Spleen (tissue), 11 donors: ENCODE data around the gene TSPAN3. TPM values are rescaled to one million over a fixed set of nuclear protein-coding genes. Genes with fewer than 3 reads are reported as not detected.

Experiments
- DNase-seq: peaks from one replicate; pipeline ENCODE4 v3.0.0-alpha.2; 2020
- H3K27ac ChIP-seq, 8 donors: fragments of 200-600 bp; sonication (generic) in 7 of 8; 1 replicate in 4 of 8; 2 replicates in 4 of 8; pipeline versions ENCODE4 v1.5.0 to v1.8.0; 2016 to 2021; ENCODE audit warnings: inconsistent platforms in 4 of 8, mild to moderate bottlenecking in 4 of 8, moderate library complexity in 1 of 8
- H3K27me3 ChIP-seq, 7 donors: fragments of 200-600 bp; sonication (generic) in 6 of 7; replicated peaks in 1 of 7; 1 replicate in 4 of 7; 2 replicates in 3 of 7; pipeline versions ENCODE4 v1.5.0 to v1.8.0; 2016 to 2021; ENCODE audit warnings: inconsistent platforms in 3 of 7, mild to moderate bottlenecking in 1 of 7
- H3K36me3 ChIP-seq, 6 donors: fragments of 200-600 bp; sonication (generic) in 5 of 6; 1 replicate in 4 of 6; 2 replicates in 2 of 6; pipeline versions ENCODE4 v1.5.0 to v1.8.0; 2016 to 2021; ENCODE audit warnings: inconsistent platforms in 2 of 6
- H3K4me1 ChIP-seq, 6 donors: fragments of 200-600 bp; sonication (generic) in 5 of 6; 1 replicate in 3 of 6; 2 replicates in 3 of 6; pipeline versions ENCODE4 v1.5.0 to v1.8.0; 2016 to 2021; ENCODE audit warnings: inconsistent platforms in 3 of 6
- H3K4me3 ChIP-seq, 8 donors: fragments of 200-600 bp; sonication (generic) in 7 of 8; 1 replicate in 4 of 8; 2 replicates in 4 of 8; pipeline versions ENCODE4 v1.5.0 to v1.8.0; 2016 to 2021; ENCODE audit warnings: inconsistent platforms in 4 of 8, mild to moderate bottlenecking in 4 of 8, moderate library complexity in 2 of 8
- H3K9me3 ChIP-seq, 8 donors: fragments of 200-600 bp; sonication (generic) in 7 of 8; 1 replicate in 4 of 8; 2 replicates in 4 of 8; pipeline versions ENCODE4 v1.5.0 to v1.8.0; 2016 to 2021; ENCODE audit warnings: inconsistent platforms in 4 of 8
- POLR2A ChIP-seq, 3 donors: fragments of 450-650 bp; IDR thresholded peaks; one replicate each; pipeline ENCODE4 v1.5.1; 2017; ENCODE audit warnings: antibody characterized with exemption in 3 of 3, mild to moderate bottlenecking in 1 of 3
- POLR2AphosphoS5 ChIP-seq, 3 donors: sonication (generic); formaldehyde crosslinking; IDR thresholded peaks; one replicate each; pipeline ENCODE4 v1.5.1; 2017; ENCODE audit warnings: antibody characterized with exemption in 3 of 3
- WGBS, 5 donors: extraction: QIAGEN DNeasy Blood & Tissue Kit in 3 of 5; methylation state at CpG; one replicate each; pipeline versions ENCODE4 v1.1.5 to v1.1.7; 2013 to 2018; 5-methylcytosine and 5-hydroxymethylcytosine counted together
- intact Hi-C: fragments of 100-400 bp; cut with DNase I; formaldehyde crosslinking; loops from one replicate; pipeline ENCODE4 v1.15.0; 2023; ENCODE audit warnings: low total_unique reads
- polyA plus RNA-seq, 3 donors: library from polyadenylated mRNA; stranded (reverse); fragments of 200-250 nt; gene quantifications; one replicate each; pipeline ENCODE4 v1.2.1, GENCODE V29; 2013
- total RNA-seq, 7 donors: library from RNA; depleted of rRNA in 3 of 7; stranded (reverse); fragments of >200 nt in 3 of 7; fragmentation: NEBNext Ultra II Directional in 4 of 7; extraction: Animal tissue kit (Norgen Biotek cat#: 25700) in 4 of 7; gene quantifications; one replicate each; pipeline versions ENCODE4 v1.1.0 to v1.2.1, GENCODE V29; 2016 to 2021
- TF ChIP-seq, protein P1 (sequence below), 11 experiments: fragments of 200-600 bp in 7 of 11; fragments of 450-650 bp in 4 of 11; sonication (generic) in 4 of 11; IDR thresholded peaks in 8 of 11; conservative IDR thresholded peaks in 3 of 11; 1 replicate in 7 of 11; 2 replicates in 4 of 11; pipeline versions ENCODE4 v1.4.0 to v1.8.0; 2016 to 2021; ENCODE audit warnings: antibody characterized with exemption in 11 of 11, inconsistent platforms in 4 of 11, mild to moderate bottlenecking in 1 of 11
- donor health status: healthy with polysubstance abuse.
- donor health status: DM: no; HTN: no; CAD: no; lungs with moderate emphysema.
- donor health status: DM: no; HTN: no; CAD: no.
- donor health status: Bipolar disorder and iron deficiency.
- donor health status: healthy.
- donor health status: DM: no; HTN: no; CAD: no.
- donor health status: DM: yes; HTN: yes; CAD: no.

TSPAN3 gene
- total and polyA plus RNA-seq, 10 donors, result 98.5 to 276 (median 141) TPM

DNA sequence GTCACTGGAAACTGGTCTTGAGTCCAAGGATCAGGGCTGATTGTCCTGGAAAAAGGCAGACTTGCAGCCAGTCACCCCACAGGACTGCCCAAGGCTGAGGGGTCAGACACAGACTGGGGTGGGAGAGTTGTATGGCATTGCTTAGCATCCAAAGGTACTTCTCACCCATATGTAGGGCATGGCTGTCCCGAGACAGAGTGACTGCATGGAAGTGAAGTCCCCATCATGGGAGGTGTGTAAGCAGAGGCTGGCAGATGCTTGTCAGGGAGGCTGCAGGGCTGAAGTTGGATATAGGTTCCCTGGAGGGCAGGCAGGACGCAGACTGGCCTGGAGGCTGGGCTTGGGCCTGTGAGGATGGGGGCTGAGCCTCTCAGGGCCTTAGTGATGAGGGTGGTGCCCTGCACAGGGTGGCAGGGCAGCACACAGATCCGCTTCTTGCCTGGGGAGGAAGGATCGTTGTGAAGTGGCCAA, 44.9 kb downstream of the TSPAN3 start:
- Histone ChIP-seq H3K27ac (peak overlapping the region in 3 of 8 donors; percentile 10 to 66 (median 31)), H3K4me3 (no peak overlapping the region), H3K27me3 (no peaks in the 10 kb centered on the region), H3K4me1 (peaks cover 16 to 82% (median 52%) of the 10 kb centered on the region in 6 donors), H3K36me3 (peaks cover 0 to 94% (median 31%) of the 10 kb centered on the region in 6 donors), H3K9me3 (no peaks in the 10 kb centered on the region)
- 86 to 96% (median 90%) methylated on average over 4 of the region's 4 CpGs for WGBS, 5 donors
- TF ChIP-seq POLR2AphosphoS5 (IDR thresholded peaks at IDR 0.05) (no peak), POLR2A (IDR thresholded peaks at IDR 0.05) (no peak)
- TF ChIP-seq, protein P1, sequence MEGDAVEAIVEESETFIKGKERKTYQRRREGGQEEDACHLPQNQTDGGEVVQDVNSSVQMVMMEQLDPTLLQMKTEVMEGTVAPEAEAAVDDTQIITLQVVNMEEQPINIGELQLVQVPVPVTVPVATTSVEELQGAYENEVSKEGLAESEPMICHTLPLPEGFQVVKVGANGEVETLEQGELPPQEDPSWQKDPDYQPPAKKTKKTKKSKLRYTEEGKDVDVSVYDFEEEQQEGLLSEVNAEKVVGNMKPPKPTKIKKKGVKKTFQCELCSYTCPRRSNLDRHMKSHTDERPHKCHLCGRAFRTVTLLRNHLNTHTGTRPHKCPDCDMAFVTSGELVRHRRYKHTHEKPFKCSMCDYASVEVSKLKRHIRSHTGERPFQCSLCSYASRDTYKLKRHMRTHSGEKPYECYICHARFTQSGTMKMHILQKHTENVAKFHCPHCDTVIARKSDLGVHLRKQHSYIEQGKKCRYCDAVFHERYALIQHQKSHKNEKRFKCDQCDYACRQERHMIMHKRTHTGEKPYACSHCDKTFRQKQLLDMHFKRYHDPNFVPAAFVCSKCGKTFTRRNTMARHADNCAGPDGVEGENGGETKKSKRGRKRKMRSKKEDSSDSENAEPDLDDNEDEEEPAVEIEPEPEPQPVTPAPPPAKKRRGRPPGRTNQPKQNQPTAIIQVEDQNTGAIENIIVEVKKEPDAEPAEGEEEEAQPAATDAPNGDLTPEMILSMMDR (IDR thresholded peaks at IDR 0.05 in 8 of 11, conservative IDR thresholded peaks at IDR 0.05 in 3 of 11), result no peak
- intact Hi-C loops, result loop anchor here (10.0 kb wide), 3 partner anchors 51 to 519 kb away; no protein-coding TSS in a partner anchor
- peak; percentile 41 for DNase-seq

DNA sequence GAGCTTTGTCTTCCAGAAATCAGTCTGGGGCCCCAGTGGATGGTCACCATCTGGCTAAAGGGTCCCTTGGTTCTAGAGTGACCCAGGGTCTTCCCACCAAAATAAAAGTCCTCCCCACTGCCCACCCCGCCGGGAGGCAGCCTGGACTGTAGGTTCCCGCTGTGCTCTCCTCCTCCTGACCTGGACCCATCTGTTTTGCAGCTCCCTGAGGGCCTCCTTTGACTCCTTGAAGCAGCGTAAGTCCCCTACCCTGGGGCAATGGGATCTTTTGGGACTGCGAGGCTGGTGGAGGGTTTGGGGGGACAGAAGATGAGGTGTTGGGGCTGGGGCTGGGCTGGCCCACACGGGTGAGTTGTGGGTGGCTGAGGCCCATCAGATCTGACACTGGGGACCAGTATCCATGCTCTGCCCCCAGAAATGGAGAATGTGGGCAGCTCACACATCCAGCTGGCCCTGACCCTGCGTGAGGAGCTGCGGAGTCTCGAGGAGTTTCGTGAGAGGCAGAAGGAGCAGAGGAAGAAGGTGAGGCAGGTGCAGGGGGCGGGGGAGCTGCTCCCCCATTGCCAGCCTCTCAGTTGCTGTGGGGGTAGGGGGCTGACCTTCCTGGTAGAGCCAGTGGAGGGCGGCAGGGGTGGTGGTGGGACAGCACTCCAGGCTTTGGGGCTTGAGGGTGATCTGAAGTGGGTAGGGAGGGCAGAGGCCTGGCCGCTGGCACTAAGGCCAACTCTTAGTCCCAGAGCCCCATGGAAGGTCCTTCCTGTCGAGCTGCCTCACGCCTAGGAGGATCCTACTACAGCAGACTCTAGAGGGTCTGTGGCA, 45.6 kb downstream of the TSPAN3 start:
- intact Hi-C loops, result loop anchor here (10.0 kb wide), 3 partner anchors 50 to 520 kb away; no protein-coding TSS in a partner anchor
- Histone ChIP-seq H3K36me3 (peaks cover 0 to 94% (median 24%) of the 10 kb centered on the region in 6 donors), H3K4me3 (no peak overlapping the region), H3K4me1 (peaks cover 13 to 82% (median 53%) of the 10 kb centered on the region in 6 donors), H3K27me3 (no peaks in the 10 kb centered on the region), H3K9me3 (no peaks in the 10 kb centered on the region), H3K27ac (peak overlapping the region in 2 of 8 donors; percentile 31 to 66)
- 91 to 96% (median 93%) methylated on average over 13 to 15 of the region's 15 CpGs for WGBS, 5 donors
- peak; percentile 67 for DNase-seq
- TF ChIP-seq POLR2A (IDR thresholded peaks at IDR 0.05), result no peak
- TF ChIP-seq POLR2AphosphoS5 (IDR thresholded peaks at IDR 0.05), result no peak
- TF ChIP-seq, protein P1 (IDR thresholded peaks at IDR 0.05 in 8 of 11, conservative IDR thresholded peaks at IDR 0.05 in 3 of 11), result no peak

DNA sequence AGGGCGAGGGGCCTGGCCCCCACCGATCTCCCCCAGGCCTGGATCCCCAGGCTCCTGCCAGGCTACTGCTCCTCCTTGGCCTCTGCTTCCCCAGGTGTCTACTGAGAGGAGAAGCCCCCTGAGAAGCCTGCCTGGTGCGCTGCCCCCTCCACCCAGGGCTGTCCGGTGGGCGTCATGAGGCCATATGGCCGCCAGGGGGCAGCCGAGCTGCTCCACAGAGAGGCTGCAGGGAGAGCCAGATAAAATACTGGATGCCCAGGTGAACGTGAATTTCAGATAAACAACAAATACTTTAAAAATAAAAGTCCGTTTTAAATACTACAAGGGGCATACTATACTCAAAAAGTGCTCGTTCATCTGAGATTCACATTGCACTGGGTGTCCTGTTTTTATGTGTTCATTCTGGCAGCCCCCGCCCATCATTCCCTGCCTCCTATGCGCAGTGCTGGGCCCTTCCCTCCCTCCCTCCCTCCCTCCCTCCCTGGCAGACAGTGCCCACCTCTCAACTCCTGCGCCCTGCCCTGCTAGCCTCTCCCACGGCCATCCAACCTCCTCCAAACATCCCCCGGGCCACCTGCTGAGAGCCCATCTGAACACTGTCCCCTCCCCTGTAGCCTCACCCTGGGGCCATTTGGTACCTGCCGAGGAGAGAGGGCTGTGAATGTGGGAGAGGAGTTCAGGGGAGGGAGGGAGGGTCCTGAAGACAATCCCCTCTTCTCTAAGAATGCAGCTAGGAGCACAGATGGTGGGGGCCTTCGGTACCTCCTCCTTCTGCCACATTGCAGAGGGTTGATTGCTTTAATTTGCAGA, 46.4 kb downstream of the TSPAN3 start:
- Histone ChIP-seq H3K36me3 (peaks cover 0 to 94% (median 17%) of the 10 kb centered on the region in 6 donors), H3K4me3 (no peak overlapping the region), H3K27me3 (no peaks in the 10 kb centered on the region), H3K9me3 (no peaks in the 10 kb centered on the region), H3K27ac (peak overlapping the region in 3 of 8 donors; percentile 40 to 89 (median 85)), H3K4me1 (peaks cover 13 to 82% (median 55%) of the 10 kb centered on the region in 6 donors)
- WGBS, 5 donors, result 44 to 65% (median 55%) methylated on average over 15 to 17 of the region's 17 CpGs
- DNase-seq, result peak; percentile 90
- intact Hi-C loops, result loop anchor here (10.0 kb wide), 3 partner anchors 50 to 520 kb away; no protein-coding TSS in a partner anchor
- TF ChIP-seq, protein P1 (IDR thresholded peaks at IDR 0.05 in 8 of 11, conservative IDR thresholded peaks at IDR 0.05 in 3 of 11), result peak; percentile 82 to 97 (median 94)
- peak; percentile 39 to 66 (median 49) for TF ChIP-seq POLR2AphosphoS5 (IDR thresholded peaks at IDR 0.05)
- TF ChIP-seq POLR2A (IDR thresholded peaks at IDR 0.05), result no peak
